Sigmoid colon (tissue), 3 donors: Measurements from ENCODE around the gene TSHB.

Source experiments
- CTCF ChIP-seq, 4 experiments: fragments of 450-650 bp in 3 of 4; fragments of 200-600 bp in 1 of 4; IDR thresholded peaks; one replicate each; pipeline ENCODE4 v1.5.1; 2016 to 2019; ENCODE audit warnings: antibody characterized with exemption in 4 of 4, mild to moderate bottlenecking in 3 of 4, moderate library complexity in 2 of 4
- POLR2A ChIP-seq, 2 donors: fragments of 450-650 bp; IDR thresholded peaks; one replicate each; pipeline ENCODE4 v1.6.1; 2016; ENCODE audit warnings: antibody characterized with exemption in 2 of 2, mild to moderate bottlenecking in 2 of 2, moderate library complexity in 2 of 2

GRCh38 chr1:115076384-115076915 lies 46.8 kb downstream of the TSHB start:
- TF ChIP-seq CTCF (IDR thresholded peaks at IDR 0.05): no peak
- TF ChIP-seq POLR2A (IDR thresholded peaks at IDR 0.05): no peak
